Measurements from ENCODE around the gene CFAP251. TPM values are rescaled to one million over a fixed set of nuclear protein-coding genes. Genes with fewer than 3 reads are reported as not detected.

The CFAP251 gene
- total RNA-seq, 1 experiment from 2014 or later = 5.5 TPM

GRCh38 chr12:121980191-121980891 is 61.9 kb downstream of the CFAP251 start:
- no peaks in the 10 kb centered on the region for H3K36me3 ChIP-seq (ENCODE audit: insufficient read depth, low read length, poor library complexity, severe bottlenecking)
- H3K27ac ChIP-seq (ENCODE audit: low read depth, low read length, poor library complexity, severe bottlenecking) = no peak overlapping the region
- DNase-seq (ENCODE audit: low spot score) = no peak
- no peak for TF ChIP-seq EZH2 (IDR thresholded peaks at IDR 0.05; ENCODE audit: borderline replicate concordance, low read depth, low read length, poor library complexity, severe bottlenecking)
- TF ChIP-seq CTCF (conservative IDR thresholded peaks at IDR 0.05; ENCODE audit: low read depth, low read length) = no peak
- ChIA-PET CTCF (no interaction called here), POLR2A (ENCODE audit: low non-redundant PET) (interaction anchor here (0.6 kb wide), 1 partner anchor 312 kb away, joined by 4 read pairs; no protein-coding TSS in a partner anchor)
- no peak overlapping the region for H3K4me3 ChIP-seq (ENCODE audit: low read depth, low read length, poor library complexity, severe bottlenecking)
- H3K9me3 ChIP-seq (ENCODE audit: low read depth, low read length, poor library complexity, severe bottlenecking) = no peaks in the 10 kb centered on the region
- no TSS peak for BruUV-seq (replicated peaks)
- H3K4me1 ChIP-seq (ENCODE audit: insufficient read depth, low read length, poor library complexity, severe bottlenecking) = peaks cover 6% of the 10 kb centered on the region
- intact Hi-C loops (cut with micrococcal nuclease; ENCODE audit: unreplicated experiment) = no loop called here
- H3K27me3 ChIP-seq (replicated peaks; ENCODE audit: insufficient read depth, low read depth, low read length, poor library complexity) = no peaks in the 10 kb centered on the region

- Histone ChIP-seq H3K9me3 (ENCODE audit: low read depth, low read length, poor library complexity, severe bottlenecking) (no peaks in the 10 kb centered on the region), H3K4me3 (ENCODE audit: low read depth, low read length, poor library complexity, severe bottlenecking) (no peak overlapping the region), H3K27me3 (replicated peaks; ENCODE audit: insufficient read depth, low read depth, low read length, poor library complexity) (no peaks in the 10 kb centered on the region), H3K4me1 (ENCODE audit: insufficient read depth, low read length, poor library complexity, severe bottlenecking) (peaks cover 6% of the 10 kb centered on the region), H3K27ac (ENCODE audit: low read depth, low read length, poor library complexity, severe bottlenecking) (no peak overlapping the region), H3K36me3 (ENCODE audit: insufficient read depth, low read length, poor library complexity, severe bottlenecking) (no peaks in the 10 kb centered on the region)
- intact Hi-C loops (cut with micrococcal nuclease; ENCODE audit: unreplicated experiment) = no loop called here
- no peak for DNase-seq (ENCODE audit: low spot score)
- TF ChIP-seq CTCF (conservative IDR thresholded peaks at IDR 0.05; ENCODE audit: low read depth, low read length) (no peak), EZH2 (IDR thresholded peaks at IDR 0.05; ENCODE audit: borderline replicate concordance, low read depth, low read length, poor library complexity, severe bottlenecking) (no peak)
- ChIA-PET POLR2A (ENCODE audit: low non-redundant PET) (no interaction called here), CTCF (no interaction called here)
- BruUV-seq (replicated peaks) = no TSS peak
Observed at GRCh38 chr12:121980892-121981272, 62.5 kb downstream of the CFAP251 start.

- H3K4me3 ChIP-seq (ENCODE audit: low read depth, low read length, poor library complexity, severe bottlenecking) = no peak overlapping the region
- no TSS peak for BruUV-seq (replicated peaks)
- no peak for DNase-seq (ENCODE audit: low spot score)
- intact Hi-C loops (cut with micrococcal nuclease; ENCODE audit: unreplicated experiment) = no loop called here
- CTCF ChIA-PET = no interaction called here
- TF ChIP-seq CTCF (conservative IDR thresholded peaks at IDR 0.05; ENCODE audit: low read depth, low read length) (no peak), EZH2 (IDR thresholded peaks at IDR 0.05; ENCODE audit: borderline replicate concordance, low read depth, low read length, poor library complexity, severe bottlenecking) (no peak)
- POLR2A ChIA-PET (ENCODE audit: low non-redundant PET) = no interaction called here
- peaks cover 6% of the 10 kb centered on the region for H3K4me1 ChIP-seq (ENCODE audit: insufficient read depth, low read length, poor library complexity, severe bottlenecking)
- no peaks in the 10 kb centered on the region for H3K36me3 ChIP-seq (ENCODE audit: insufficient read depth, low read length, poor library complexity, severe bottlenecking)
- no peak overlapping the region for H3K27ac ChIP-seq (ENCODE audit: low read depth, low read length, poor library complexity, severe bottlenecking)
- no peaks in the 10 kb centered on the region for H3K27me3 ChIP-seq (replicated peaks; ENCODE audit: insufficient read depth, low read depth, low read length, poor library complexity)
- no peaks in the 10 kb centered on the region for H3K9me3 ChIP-seq (ENCODE audit: low read depth, low read length, poor library complexity, severe bottlenecking)
Observed at GRCh38 chr12:121981456-121981855, 63.1 kb downstream of the CFAP251 start.
